WI38 (cell line): ENCODE measurements around the gene KRT17.
"Not testable (repeated sequence)": the region's sequence is repeated elsewhere in the genome, so short reads cannot be mapped to it uniquely, and the experiment has no call there.

Experiments used
- H3K4me3 ChIP-seq: 2 replicates; pipeline ENCODE4 v1.5.1; 2011; ENCODE audit warnings: low read depth, mild to moderate bottlenecking, control low read depth, low read length
- CTCF ChIP-seq: IDR thresholded peaks from 2 replicates; pipeline ENCODE4 v1.5.1; 2012; ENCODE audit warnings: low read depth, mild to moderate bottlenecking, control low read depth, low read length

The KRT17 gene

DNA sequence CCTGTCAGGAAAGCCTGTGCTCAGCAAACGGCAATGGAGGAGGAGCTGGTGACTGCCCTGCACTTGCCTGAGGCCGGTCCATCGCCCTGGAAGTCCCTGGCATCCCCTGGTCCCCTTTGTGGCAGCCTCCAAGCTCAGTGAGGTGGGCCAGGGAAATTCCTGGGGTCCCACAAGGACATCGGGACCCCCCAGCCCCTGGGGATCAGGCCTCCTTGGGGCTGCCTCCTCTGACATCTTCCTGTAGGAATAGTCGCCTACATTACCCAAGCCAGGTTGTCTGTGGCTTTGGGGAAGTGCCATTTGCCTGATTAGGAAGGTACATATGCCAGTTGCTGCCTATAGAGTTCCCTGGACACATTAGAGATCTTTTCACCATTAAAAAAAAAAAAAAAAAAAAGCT, 45.4 kb downstream of the KRT17 start:
- TF ChIP-seq CTCF, result no peak
- H3K4me3 ChIP-seq, result no peak overlapping the region

- no peak for TF ChIP-seq CTCF
- H3K4me3 ChIP-seq, result no peak overlapping the region
Measured at GRCh38 chr17:41578538-41578937, 45.8 kb downstream of the KRT17 start.

DNA sequence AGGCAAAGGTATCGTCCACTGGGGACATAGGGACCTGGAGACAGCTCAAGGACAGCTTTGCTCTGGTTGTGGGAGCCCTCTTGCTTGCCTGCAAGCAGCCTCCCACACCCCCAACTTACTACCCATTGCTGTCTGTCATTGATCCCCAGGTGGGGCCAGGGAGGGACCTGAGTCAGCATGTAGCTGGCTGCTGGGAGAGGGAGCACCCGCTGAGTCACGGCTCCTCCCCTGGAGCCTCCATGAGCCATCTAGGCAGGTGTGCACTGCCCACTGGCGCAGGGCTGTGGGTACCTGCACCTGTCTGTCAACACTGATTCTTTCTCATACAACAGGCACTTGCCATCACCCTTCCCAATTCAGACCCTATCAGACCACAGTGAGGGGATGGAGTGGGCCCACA, 47.6 kb downstream of the KRT17 start:
- not testable (repeated sequence) for H3K4me3 ChIP-seq

DNA sequence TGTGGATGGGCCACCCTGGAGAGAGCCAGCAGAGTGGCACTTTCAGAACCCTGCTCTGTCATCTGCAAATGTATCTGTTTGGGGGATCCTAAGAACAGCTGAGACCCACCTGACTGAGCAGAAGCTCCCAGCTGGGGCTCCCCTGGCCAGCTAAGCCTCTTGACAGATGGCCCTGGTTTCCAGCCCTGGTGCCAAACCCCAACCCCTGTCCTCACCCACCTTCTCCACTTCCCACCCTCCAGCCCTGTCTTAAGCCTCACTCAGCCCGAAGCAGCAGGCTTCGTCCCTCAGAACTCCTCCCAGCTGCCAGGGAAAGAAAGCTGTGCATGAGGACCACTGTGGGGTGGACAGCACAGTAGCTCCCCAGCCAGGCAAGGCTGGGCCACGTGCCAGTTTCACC, 49.0 kb downstream of the KRT17 start:
- no peak for TF ChIP-seq CTCF
- no peak overlapping the region for H3K4me3 ChIP-seq

DNA sequence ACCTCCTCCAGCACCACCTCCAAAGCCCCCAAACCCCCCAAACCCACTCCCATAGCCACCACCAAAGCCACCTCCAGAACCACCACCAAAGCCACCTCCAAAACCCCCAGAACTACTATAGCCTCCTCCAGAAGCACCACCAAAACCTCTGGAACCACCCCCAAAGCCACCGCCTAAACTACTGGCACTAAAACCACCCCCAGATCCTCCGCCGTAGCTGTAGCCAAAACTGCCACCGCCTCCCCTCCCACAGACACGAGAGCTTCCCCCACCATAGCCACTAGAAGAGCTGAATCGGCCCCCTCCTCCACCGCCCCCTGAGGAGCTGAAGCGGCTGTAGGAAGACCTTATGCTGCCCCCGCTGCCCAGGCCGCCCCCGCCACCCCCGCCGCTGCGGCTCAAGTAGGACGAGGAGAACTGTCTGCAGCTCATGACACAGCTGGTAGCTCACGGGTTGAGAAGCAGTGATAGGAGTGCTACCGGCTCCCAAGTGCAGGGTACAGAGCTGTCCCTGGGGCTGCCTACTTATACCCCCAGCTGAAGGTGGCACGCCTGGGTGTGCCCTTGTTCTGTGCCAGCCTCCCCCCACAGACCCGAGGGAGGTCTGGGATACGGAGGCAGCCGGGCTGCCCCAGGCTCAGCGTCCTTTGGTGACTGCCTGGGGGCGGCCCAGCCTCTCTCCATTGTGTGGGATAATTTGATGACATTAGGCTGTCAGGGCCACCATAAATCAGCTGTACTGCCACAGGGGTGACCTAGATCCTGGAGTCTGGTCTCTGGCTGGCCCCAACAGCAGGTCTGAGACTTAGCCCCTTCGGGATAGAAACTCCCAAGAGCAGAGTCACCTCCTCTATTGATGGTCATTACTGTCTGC, 52.6 kb downstream of the KRT17 start, which contains the start of gene KRT9:
Gene KRT9 (minus strand): TSS at position 499 of the 874 bp plus-strand sequence. CDS start 67 bp downstream, at position 432.
- no peak within 1 kb of the TSS for H3K4me3 ChIP-seq
- no peak for TF ChIP-seq CTCF
